PFSK-1 (cell line): Measurements from ENCODE around the gene ABHD17B.

Experiments
- FOXP2 ChIP-seq: optimal IDR thresholded peaks from 2 replicates; pipeline ENCODE3; 2011; ENCODE audit warnings: borderline replicate concordance, control low read depth, inconsistent platforms; ENCODE audit not compliant: insufficient read depth; ENCODE audit errors: extremely low read length, extremely low read depth
- POLR2AphosphoS5 ChIP-seq: IDR thresholded peaks from 2 replicates; pipeline ENCODE4 v1.6.1; 2012; ENCODE audit warnings: low read depth, mild to moderate bottlenecking, control low read depth, low read length, moderate library complexity
- REST ChIP-seq, 2 experiments: IDR thresholded peaks; 2 replicates each; pipeline versions ENCODE4 v1.6.1 to v1.8.0; 2011 to 2012; ENCODE audit warnings: low read depth in 2 of 2, low read length in 2 of 2, control low read depth in 1 of 2, inconsistent platforms in 1 of 2, mild to moderate bottlenecking in 1 of 2, moderate library complexity in 1 of 2; ENCODE audit not compliant: insufficient read depth in 1 of 2
- SIN3A ChIP-seq: IDR thresholded peaks from 2 replicates; pipeline ENCODE4 v1.6.1; 2012; ENCODE audit warnings: mild to moderate bottlenecking, low read length, moderate library complexity, borderline replicate concordance; ENCODE audit not compliant: insufficient read depth
- TAF1 ChIP-seq: IDR thresholded peaks from 2 replicates; pipeline ENCODE4 v1.6.1; 2012; ENCODE audit warnings: low read length, control low read depth, borderline replicate concordance; ENCODE audit not compliant: insufficient read depth

Gene ABHD17B

GRCh38 chr9:71929791-71930440 lies 18.9 kb upstream of the ABHD17B start:
- TF ChIP-seq FOXP2 = no peak
- no peak for TF ChIP-seq POLR2AphosphoS5
- TF ChIP-seq SIN3A = no peak
- TF ChIP-seq TAF1 = no peak
- TF ChIP-seq REST (IDR thresholded peaks at IDR 0.05; ENCODE audit: insufficient read depth in 1 of 2, low read depth in 2 of 2, low read length in 2 of 2) = no peak

GRCh38 chr9:71929223-71929622 lies 18.2 kb upstream of the ABHD17B start:
- no peak for TF ChIP-seq TAF1

DNA sequence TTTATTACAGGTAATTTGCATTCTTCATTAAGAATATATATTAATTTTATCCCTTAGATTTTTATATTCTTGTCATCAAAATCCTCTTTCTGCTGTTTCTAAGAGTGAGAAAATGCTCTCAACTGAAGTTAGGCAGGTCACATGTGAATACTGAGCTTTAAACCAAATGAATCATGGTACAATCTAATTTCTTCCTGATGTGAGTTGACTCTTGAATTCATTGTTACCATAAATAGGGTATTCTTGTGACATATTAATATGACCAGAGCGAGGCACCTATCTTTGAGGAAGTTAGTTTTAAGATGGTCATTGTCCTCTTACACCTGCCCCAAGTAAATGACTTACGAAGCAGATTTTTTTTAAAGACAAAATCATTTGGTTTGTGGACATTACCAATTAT lies 17.8 kb upstream of the ABHD17B start:
- TF ChIP-seq TAF1 (no peak), POLR2AphosphoS5 (no peak), SIN3A (no peak), REST (IDR thresholded peaks at IDR 0.05; ENCODE audit: insufficient read depth in 1 of 2, low read depth in 2 of 2, low read length in 2 of 2) (no peak), FOXP2 (no peak)

DNA sequence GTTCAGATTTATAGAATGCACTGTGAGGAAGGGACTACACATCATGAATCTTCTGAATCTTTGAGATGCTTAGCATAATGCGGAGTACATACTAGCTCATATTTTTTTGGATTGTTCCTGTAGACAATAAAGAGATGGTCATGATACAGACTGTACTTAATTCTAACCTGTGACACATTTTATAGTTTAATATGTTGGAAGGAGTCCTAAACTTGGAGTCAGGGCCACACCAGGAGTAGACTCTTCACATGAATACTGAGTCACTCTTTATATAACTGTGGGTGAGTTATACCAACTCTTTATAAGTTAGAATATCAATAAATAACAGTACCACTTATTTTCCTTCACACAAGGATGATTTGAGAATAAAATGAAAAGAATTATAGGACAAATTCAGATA lies 17.4 kb upstream of the ABHD17B start:
- TF ChIP-seq TAF1 (no peak), SIN3A (no peak)

DNA sequence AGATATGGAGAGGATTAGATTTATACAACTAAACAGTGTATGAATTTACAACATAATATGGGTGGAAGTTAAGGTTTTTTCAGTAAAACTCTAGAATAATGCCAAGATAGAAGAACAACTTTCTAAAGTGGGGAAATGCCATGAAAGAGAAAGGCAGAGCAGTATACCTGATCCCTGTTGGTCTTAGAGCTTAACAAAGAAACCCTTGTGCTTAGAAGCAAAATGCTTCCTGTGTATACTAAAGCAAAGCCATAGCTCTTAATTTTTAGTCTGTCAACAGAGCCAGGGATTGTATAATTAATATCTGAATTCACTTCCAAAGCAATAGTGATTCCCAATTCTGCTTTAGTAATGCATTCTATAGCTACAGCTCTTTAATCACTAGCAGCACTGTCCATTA lies 14.8 kb upstream of the ABHD17B start:
- TF ChIP-seq FOXP2 (no peak), POLR2AphosphoS5 (no peak), SIN3A (no peak), REST (IDR thresholded peaks at IDR 0.05; ENCODE audit: insufficient read depth in 1 of 2, low read depth in 2 of 2, low read length in 2 of 2) (no peak), TAF1 (no peak)

DNA sequence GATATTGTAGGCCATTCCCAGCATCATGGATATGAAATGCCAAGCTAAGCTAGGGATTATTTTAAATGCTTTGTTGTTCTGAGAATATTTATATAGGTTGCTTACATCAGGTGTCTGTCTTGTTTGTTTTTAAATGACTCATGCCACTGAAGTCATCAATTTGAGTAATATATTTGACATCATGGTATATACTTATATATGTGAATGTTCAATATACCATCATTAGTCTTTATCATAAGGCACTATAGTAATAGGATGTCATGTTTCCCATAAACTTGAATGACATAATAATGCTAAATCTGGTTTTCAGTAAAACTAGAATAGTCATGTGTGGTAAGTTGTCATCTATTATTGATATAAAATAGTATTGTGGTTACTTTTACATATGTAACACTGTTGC lies 13.6 kb upstream of the ABHD17B start:
- TF ChIP-seq SIN3A (no peak), POLR2AphosphoS5 (no peak), TAF1 (no peak), REST (IDR thresholded peaks at IDR 0.05; ENCODE audit: insufficient read depth in 1 of 2, low read depth in 2 of 2, low read length in 2 of 2) (no peak), FOXP2 (no peak)
